ENCODE data around the gene ADARB2. TPM values are rescaled to one million over a fixed set of nuclear protein-coding genes. Genes with fewer than 3 reads are reported as not detected.
"Not testable (repeated sequence)": the region's sequence is repeated elsewhere in the genome, so short reads cannot be mapped to it uniquely, and the experiment has no call there.

ADARB2 gene
- total and polyA plus RNA-seq, 2 experiments from 2014 or later = 2.0 to 5.0 TPM

DNA sequence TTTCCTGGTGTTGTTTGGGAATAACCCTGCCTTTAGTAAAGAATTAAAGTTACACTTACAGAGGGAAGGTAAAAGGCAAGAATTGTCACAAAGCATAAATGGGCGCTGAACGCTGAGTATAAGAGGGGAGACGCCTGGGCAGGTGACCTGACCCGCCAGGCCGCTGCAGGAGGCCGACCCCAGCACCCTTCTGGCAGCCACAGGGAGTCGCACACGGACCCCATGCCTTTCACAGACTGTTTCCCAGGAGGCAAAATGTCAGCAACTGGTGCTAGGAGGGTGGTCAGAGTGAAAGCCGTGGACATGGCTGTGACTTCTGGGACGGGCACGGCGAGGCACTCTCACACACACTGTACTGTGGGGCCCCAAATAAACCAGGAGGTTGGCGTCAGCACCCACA is 392.9 kb downstream of the ADARB2 start:
- Mint-ChIP-seq H3K4me3 (no peak overlapping the region), H3K36me3 (ENCODE audit: low read depth) (no peaks in the 10 kb centered on the region), H3K27me3 (ENCODE audit: insufficient read depth, low read depth, poor library complexity) (peaks cover 9% of the 10 kb centered on the region), H3K9me3 (peaks cover 2% of the 10 kb centered on the region; the same call in 1 of the 3 replicates), H3K4me1 (peaks cover 15% of the 10 kb centered on the region), H3K27ac (no peak overlapping the region)
- ATAC-seq = no peak
- Histone ChIP-seq H3K27ac (ENCODE audit: low read depth) (no peak overlapping the region), H3K79me2 (replicated peaks; ENCODE audit: insufficient read depth) (no peaks in the 10 kb centered on the region), H3K36me3 (ENCODE audit: insufficient read depth) (no peaks in the 10 kb centered on the region), H4K20me1 (replicated peaks; ENCODE audit: insufficient read depth) (no peaks in the 10 kb centered on the region), H2AFZ (no peak overlapping the region), H3K4me3 (no peak overlapping the region), H3K4me1 (ENCODE audit: insufficient read depth) (no peaks in the 10 kb centered on the region), H3F3A (replicated peaks; ENCODE audit: low read depth) (no peaks in the 10 kb centered on the region), H3K4me2 (no peak overlapping the region), H3K27me3 (ENCODE audit: insufficient read depth) (no peaks in the 10 kb centered on the region), H3K9me2 (ENCODE audit: insufficient read depth) (0 out of 2 replicates have a peak, but pooled peaks cover 2% of the 10 kb centered on the region)
- TF ChIP-seq NANOG (IDR thresholded peaks at IDR 0.05; ENCODE audit: borderline replicate concordance) (no peak), EZH2 (IDR thresholded peaks at IDR 0.05; ENCODE audit: low read depth, unreplicated experiment) (no peak), ETS1 (IDR thresholded peaks at IDR 0.05) (no peak), STAT1 (IDR thresholded peaks at IDR 0.05; ENCODE audit: unreplicated experiment) (no peak), JUNB (IDR thresholded peaks at IDR 0.05; ENCODE audit: unreplicated experiment) (no peak)
- no peak for DNase-seq (ENCODE audit: low spot score)

DNA sequence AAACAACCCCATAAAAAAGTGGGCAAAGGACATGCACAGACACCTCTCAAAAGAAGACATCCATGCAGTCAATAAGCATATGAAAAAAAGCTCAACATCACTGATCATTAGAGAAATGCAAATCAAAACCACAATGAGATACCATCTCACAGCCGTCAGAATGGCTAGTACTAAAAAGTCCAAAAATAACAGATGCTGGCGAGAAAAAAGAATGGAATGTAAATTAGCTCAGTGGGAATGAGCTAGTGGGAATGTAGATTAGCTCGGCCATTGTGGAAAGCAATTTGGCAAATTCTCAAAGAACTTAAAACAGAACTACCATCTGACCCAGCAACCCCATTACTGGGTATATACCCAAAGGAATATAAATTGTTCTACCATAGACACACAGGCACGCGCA is 394.1 kb downstream of the ADARB2 start:
- Histone ChIP-seq H3K27ac (ENCODE audit: low read depth) (no peak overlapping the region), H3F3A (replicated peaks; ENCODE audit: low read depth) (no peaks in the 10 kb centered on the region), H2AFZ (no peak overlapping the region), H4K20me1 (replicated peaks; ENCODE audit: insufficient read depth) (no peaks in the 10 kb centered on the region), H3K9me2 (ENCODE audit: insufficient read depth) (peaks cover 7% of the 10 kb centered on the region; the same call in 1 of the 2 replicates), H3K4me1 (ENCODE audit: insufficient read depth) (no peaks in the 10 kb centered on the region), H3K36me3 (ENCODE audit: insufficient read depth) (no peaks in the 10 kb centered on the region), H3K4me2 (no peak overlapping the region), H3K27me3 (ENCODE audit: insufficient read depth) (no peaks in the 10 kb centered on the region), H3K79me2 (replicated peaks; ENCODE audit: insufficient read depth) (no peaks in the 10 kb centered on the region), H3K4me3 (no peak overlapping the region)
- Mint-ChIP-seq H3K4me1 (peaks cover 7% of the 10 kb centered on the region), H3K36me3 (ENCODE audit: low read depth) (no peaks in the 10 kb centered on the region), H3K9me3 (peaks cover 2% of the 10 kb centered on the region; the same call in 1 of the 3 replicates), H3K27me3 (ENCODE audit: insufficient read depth, low read depth, poor library complexity) (peaks cover 9% of the 10 kb centered on the region), H3K27ac (no peak overlapping the region), H3K4me3 (no peak overlapping the region)
- ATAC-seq (no peak), DNase-seq (ENCODE audit: low spot score) (no peak)
- TF ChIP-seq ZNF114 (CRISPR knock-in tag; IDR thresholded peaks at IDR 0.05) (no peak), JUNB (IDR thresholded peaks at IDR 0.05; ENCODE audit: unreplicated experiment) (no peak), EZH2 (IDR thresholded peaks at IDR 0.05; ENCODE audit: low read depth, unreplicated experiment) (no peak), POLR2AphosphoS5 (IDR thresholded peaks at IDR 0.05; ENCODE audit: low read depth) (no peak), EZH2phosphoT487 (IDR thresholded peaks at IDR 0.05; ENCODE audit: unreplicated experiment) (no peak), ETS1 (IDR thresholded peaks at IDR 0.05) (no peak), CREB1 (CRISPR knock-in tag; IDR thresholded peaks at IDR 0.05; ENCODE audit: low read depth) (no peak)
- TF ChIP-seq, protein P1, sequence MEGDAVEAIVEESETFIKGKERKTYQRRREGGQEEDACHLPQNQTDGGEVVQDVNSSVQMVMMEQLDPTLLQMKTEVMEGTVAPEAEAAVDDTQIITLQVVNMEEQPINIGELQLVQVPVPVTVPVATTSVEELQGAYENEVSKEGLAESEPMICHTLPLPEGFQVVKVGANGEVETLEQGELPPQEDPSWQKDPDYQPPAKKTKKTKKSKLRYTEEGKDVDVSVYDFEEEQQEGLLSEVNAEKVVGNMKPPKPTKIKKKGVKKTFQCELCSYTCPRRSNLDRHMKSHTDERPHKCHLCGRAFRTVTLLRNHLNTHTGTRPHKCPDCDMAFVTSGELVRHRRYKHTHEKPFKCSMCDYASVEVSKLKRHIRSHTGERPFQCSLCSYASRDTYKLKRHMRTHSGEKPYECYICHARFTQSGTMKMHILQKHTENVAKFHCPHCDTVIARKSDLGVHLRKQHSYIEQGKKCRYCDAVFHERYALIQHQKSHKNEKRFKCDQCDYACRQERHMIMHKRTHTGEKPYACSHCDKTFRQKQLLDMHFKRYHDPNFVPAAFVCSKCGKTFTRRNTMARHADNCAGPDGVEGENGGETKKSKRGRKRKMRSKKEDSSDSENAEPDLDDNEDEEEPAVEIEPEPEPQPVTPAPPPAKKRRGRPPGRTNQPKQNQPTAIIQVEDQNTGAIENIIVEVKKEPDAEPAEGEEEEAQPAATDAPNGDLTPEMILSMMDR (conservative IDR thresholded peaks at IDR 0.05; ENCODE audit: low read depth in 2 of 2) = no peak

DNA sequence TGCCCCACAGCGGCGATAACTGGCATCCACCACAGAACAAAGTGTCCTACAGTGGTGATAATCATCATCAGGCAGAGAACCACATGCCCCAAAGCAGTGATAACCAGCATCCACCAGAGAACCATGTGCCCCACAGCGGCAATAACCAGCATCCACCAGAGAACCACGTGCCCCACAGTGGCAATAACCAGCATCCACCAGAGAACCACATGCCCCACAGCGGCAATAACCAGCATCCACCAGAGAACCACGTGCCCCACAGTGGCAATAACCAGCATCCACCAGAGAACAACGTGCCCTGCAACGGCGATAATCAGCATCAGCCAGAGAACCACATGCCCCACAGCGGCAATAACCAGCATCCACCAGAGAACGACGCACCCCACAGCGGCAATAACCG is 396.3 kb downstream of the ADARB2 start:
- H2AFZ ChIP-seq; H3K4me2 ChIP-seq; H3K79me2 ChIP-seq (replicated peaks; ENCODE audit: insufficient read depth); H3K4me1 Mint-ChIP-seq; H3K27ac Mint-ChIP-seq; H3K4me1 ChIP-seq (ENCODE audit: insufficient read depth); H3K9me3 Mint-ChIP-seq; DNase-seq (ENCODE audit: low spot score); H3K4me3 Mint-ChIP-seq; H3F3A ChIP-seq (replicated peaks; ENCODE audit: low read depth); H3K27me3 ChIP-seq (ENCODE audit: insufficient read depth); H4K20me1 ChIP-seq (replicated peaks; ENCODE audit: insufficient read depth); H3K27ac ChIP-seq (ENCODE audit: low read depth); H3K36me3 Mint-ChIP-seq (ENCODE audit: low read depth); ATAC-seq; H3K36me3 ChIP-seq (ENCODE audit: insufficient read depth); H3K27me3 Mint-ChIP-seq (ENCODE audit: insufficient read depth, low read depth, poor library complexity); H3K4me3 ChIP-seq: not testable (repeated sequence)
- peaks cover 11% of the 10 kb centered on the region; the same call in 1 of the 2 replicates for H3K9me2 ChIP-seq (ENCODE audit: insufficient read depth)
